Skeletal muscle tissue (tissue), 4 donors: ENCODE results near the gene HPCAL1. TPM values are rescaled to one million over a fixed set of nuclear protein-coding genes. Genes with fewer than 3 reads are reported as not detected.
A peak's percentile ranks its signal among the peaks of the same experiment; 100 is the strongest.

Experiments used
- H3K27ac ChIP-seq: one replicate; pipeline ENCODE4 v1.7.0; 2013; ENCODE audit warnings: mild to moderate bottlenecking, low read depth, low read length, inconsistent platforms
- H3K27me3 ChIP-seq, 3 donors: one replicate each; pipeline ENCODE4 v1.7.0; 2013; ENCODE audit warnings: low read length in 3 of 3; ENCODE audit not compliant: control insufficient read depth in 3 of 3, insufficient read depth in 3 of 3
- H3K36me3 ChIP-seq, 3 donors: one replicate each; pipeline ENCODE4 v1.7.0; 2013; ENCODE audit warnings: low read length in 3 of 3; ENCODE audit not compliant: control insufficient read depth in 3 of 3, insufficient read depth in 3 of 3
- H3K4me1 ChIP-seq, 3 donors: one replicate each; pipeline ENCODE4 v1.7.0; 2013; ENCODE audit warnings: low read length in 3 of 3, mild to moderate bottlenecking in 3 of 3; ENCODE audit not compliant: control insufficient read depth in 3 of 3, insufficient read depth in 3 of 3
- H3K4me3 ChIP-seq, 3 donors: one replicate each; pipeline ENCODE4 v1.7.0; 2013; ENCODE audit warnings: low read length in 3 of 3
- H3K9ac ChIP-seq, 3 donors: one replicate each; pipeline ENCODE4 v1.7.0; 2013; ENCODE audit warnings: low read length in 3 of 3, mild to moderate bottlenecking in 3 of 3, moderate library complexity in 2 of 3, low read depth in 1 of 3
- H3K9me3 ChIP-seq, 3 donors: one replicate each; pipeline ENCODE4 v1.7.0; 2013; ENCODE audit warnings: low read length in 3 of 3; ENCODE audit not compliant: control insufficient read depth in 3 of 3
- total RNA-seq: library from RNA; depleted of rRNA; stranded (reverse); fragments of >200 nt; gene quantifications from one replicate; pipeline ENCODE4 v1.2.3, GENCODE V29; 2014
- donor health status: Osteomylitis.

The HPCAL1 gene
- total RNA-seq, 1 donor from 2014 or later = 15.1 TPM

DNA sequence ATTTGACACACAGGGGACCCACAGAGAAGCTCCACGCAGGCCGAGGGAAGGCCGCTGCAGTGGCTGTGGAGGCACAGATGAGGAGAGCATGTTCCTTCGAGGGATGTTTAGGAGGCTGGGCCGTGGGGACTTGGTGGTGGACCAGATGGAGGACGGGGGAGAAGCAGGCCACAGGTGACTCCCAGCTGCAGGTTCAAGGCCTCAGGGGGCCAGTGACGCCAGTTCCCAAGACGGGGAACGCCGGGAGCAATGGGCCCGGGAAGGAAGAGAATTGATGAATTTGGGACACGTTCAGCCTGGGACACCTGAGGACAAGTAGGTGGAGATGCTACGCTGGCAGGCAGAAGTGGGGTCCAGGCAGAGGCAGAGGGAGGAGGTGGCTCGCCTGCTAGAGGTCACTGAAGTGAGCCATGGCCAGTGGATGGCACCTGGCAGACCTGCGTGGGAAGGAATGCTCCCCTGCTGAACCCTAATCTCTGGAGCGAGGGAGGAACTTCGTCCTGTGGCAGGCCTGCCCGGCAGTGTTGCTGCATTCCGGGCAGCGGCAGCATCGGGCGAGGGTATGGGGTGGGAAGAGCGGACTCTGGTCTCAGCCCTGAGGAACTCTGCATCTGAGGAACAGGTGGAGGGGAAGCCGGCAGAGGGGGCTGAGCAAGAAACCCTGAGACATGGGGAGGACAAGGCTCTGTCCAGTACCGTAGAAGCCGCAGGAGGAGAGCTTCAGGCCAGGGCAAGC, 25.2 kb upstream of the HPCAL1 start:
- H3K27me3 ChIP-seq = peaks cover 0 to 4% (median 0%) of the 10 kb centered on the region in 3 donors
- no peak overlapping the region for H3K4me3 ChIP-seq
- H3K9me3 ChIP-seq = no peaks in the 10 kb centered on the region
- no peaks in the 10 kb centered on the region for H3K36me3 ChIP-seq
- H3K4me1 ChIP-seq = peaks cover 5 to 17% (median 10%) of the 10 kb centered on the region in 3 donors
- H3K27ac ChIP-seq = peak overlapping the region; percentile 42
- H3K9ac ChIP-seq = peak overlapping the region in 1 of 3 donors; percentile 16

DNA sequence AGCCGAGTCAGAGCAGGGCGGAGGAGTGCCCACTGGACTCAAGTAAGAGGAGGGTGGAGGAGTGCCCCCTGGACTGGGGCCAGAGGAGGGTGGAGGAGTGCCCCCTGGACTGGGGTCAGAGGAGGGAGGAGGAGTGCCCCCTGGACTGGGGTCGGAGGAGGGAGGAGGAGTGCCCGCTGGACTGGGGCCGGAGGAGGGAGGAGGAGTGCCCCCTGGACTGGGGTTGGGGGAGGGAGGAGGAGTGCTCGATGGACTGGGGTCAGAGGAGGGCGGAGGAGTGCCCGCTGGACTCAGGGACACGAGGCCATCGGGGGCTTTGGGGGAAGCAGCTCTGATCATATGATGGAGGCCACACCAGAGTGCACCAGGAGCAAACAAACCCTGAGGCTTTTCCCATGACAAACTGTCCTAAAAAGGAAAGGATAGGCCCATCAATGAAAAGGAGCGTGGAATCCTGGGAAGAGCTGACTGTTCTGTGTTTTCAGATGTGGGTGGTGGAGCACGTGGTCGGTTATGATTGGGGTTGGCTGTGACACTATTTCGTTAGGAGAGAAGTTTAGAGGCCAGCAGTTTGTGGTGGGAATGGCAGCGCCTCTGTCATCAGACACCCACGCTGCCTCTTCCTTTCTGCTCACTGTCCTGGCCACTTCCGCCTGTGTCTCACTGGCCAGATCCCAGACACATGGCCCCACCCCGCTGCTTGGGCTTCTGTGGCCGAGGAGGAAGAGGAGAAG, 24.5 kb upstream of the HPCAL1 start:
- peak overlapping the region; percentile 52 for H3K27ac ChIP-seq
- no peaks in the 10 kb centered on the region for H3K36me3 ChIP-seq
- peaks cover 5 to 17% (median 12%) of the 10 kb centered on the region in 3 donors for H3K4me1 ChIP-seq
- H3K27me3 ChIP-seq = peaks cover 0 to 4% (median 0%) of the 10 kb centered on the region in 3 donors
- no peaks in the 10 kb centered on the region for H3K9me3 ChIP-seq
- H3K9ac ChIP-seq = peak overlapping the region in 2 of 3 donors; percentile 7 to 40
- H3K4me3 ChIP-seq = peak overlapping the region in 1 of 3 donors; percentile 22

DNA sequence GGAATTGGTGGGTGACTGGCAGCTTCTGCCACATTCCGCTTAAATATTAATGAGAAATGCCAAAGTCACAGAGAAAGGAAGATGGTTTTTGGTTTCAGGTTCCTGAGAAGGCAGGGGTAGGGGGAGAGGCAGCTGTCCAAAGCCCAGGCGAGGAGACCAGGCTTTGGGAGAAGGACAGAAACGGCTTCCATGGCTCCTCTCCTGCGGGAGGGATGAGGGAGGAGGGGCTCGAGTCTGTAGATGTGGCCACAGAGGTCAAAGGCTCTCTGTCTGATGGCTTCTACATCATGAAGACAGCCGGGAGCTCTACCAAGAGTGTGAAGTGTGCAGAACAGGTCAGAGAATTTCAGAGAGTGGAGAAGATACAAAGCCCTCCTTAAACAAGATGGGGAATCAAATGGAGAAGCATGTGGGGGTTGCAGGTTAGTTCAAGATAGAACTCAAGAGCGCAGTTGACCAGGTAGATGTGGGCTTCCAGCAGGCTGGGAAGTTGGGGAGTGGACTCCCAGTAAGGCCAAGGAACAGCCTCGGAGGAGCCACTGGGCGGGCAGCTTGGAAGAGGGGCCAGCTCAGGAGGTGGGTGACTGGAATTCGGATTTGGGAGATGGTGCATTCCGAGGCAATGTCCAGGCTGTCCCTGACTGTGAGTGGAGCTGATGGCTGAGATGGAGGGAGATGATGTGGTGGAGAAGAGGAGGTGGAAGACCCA, 23.8 kb upstream of the HPCAL1 start:
- Histone ChIP-seq H3K4me1 (peaks cover 5 to 17% (median 12%) of the 10 kb centered on the region in 3 donors), H3K9me3 (no peaks in the 10 kb centered on the region), H3K27me3 (peaks cover 0 to 4% (median 0%) of the 10 kb centered on the region in 3 donors), H3K36me3 (no peaks in the 10 kb centered on the region), H3K9ac (peak overlapping the region in 1 of 3 donors; percentile 7), H3K27ac (peak overlapping the region; percentile 52), H3K4me3 (peak overlapping the region in 2 of 3 donors; percentile 22 to 23)

DNA sequence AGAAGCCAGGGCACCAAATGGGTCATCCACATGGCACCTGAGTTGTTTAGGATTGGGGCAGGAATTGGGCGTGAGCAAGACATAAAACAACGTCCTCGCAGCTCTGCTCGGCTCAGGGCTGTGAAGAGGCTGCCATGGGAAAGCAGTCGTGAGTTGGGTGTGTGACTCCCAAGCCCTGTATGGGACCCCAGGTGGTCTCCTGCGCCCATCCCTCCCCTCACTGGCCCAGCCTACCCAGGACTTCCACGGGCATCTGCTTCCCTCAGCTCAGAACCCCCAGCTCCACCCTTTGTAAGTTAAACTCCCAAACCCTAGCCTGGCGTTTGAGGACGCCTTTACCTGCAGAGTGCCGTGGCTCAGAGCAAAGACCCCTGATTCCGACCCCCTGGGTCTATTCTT, 23.2 kb upstream of the HPCAL1 start:
- H3K27me3 ChIP-seq = peaks cover 0 to 4% (median 0%) of the 10 kb centered on the region in 3 donors
- H3K4me1 ChIP-seq = peaks cover 5 to 20% (median 12%) of the 10 kb centered on the region in 3 donors
- H3K4me3 ChIP-seq = no peak overlapping the region
- H3K9me3 ChIP-seq = no peaks in the 10 kb centered on the region
- H3K36me3 ChIP-seq = no peaks in the 10 kb centered on the region
- H3K9ac ChIP-seq = no peak overlapping the region
- H3K27ac ChIP-seq = no peak overlapping the region

DNA sequence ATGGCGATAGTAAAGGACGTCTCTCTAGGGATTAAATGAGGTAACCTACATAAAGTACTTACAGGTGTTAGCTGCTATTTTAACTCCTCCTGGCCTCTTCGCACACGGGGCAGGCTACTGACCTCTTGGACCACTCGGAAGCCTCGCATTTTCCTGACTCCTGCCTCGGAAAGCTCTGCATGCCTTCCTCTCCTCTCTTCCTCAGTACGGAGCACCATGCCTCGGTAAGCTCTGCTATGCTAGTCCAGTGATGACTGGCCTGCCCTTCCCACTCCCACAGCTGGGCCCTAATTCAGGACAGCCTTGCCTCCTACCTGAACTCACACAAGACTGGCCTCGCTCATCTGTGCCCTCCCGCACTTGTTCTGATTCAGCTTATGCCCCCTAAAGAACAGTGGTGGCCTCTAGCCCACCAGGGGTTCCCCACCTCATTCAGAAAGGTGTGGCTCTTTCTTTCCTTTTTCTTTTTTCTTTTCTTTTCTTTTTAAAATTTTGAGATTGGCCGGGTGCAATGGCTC, 22.7 kb upstream of the HPCAL1 start:
- no peak overlapping the region for H3K4me3 ChIP-seq
- peaks cover 0 to 4% (median 0%) of the 10 kb centered on the region in 3 donors for H3K27me3 ChIP-seq
- H3K9ac ChIP-seq = no peak overlapping the region
- H3K9me3 ChIP-seq = no peaks in the 10 kb centered on the region
- no peak overlapping the region for H3K27ac ChIP-seq
- H3K36me3 ChIP-seq = no peaks in the 10 kb centered on the region
- H3K4me1 ChIP-seq = peaks cover 6 to 25% (median 14%) of the 10 kb centered on the region in 3 donors

DNA sequence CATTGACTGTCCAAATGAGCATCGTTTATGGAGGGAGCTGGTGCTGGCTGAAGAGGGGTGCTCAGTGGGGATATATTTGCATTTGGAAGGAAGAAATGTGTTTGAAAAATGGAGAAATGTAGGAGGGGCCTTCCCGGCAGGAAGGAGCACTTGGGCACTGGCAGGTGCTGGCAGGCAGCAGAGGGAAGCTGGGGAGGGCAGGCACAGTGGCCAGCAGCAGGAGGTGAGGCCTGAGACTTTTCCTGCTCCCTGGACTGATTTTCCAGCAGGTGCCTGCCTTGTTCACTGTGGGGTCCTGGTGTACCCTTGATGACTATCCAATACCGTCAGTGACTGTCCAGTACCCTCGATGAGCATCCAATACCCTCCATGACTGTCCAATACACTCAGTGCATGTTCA, 20.8 kb upstream of the HPCAL1 start:
- peaks cover 0 to 4% (median 0%) of the 10 kb centered on the region in 3 donors for H3K27me3 ChIP-seq
- peaks cover 16 to 38% (median 27%) of the 10 kb centered on the region in 3 donors for H3K4me1 ChIP-seq
- H3K27ac ChIP-seq = no peak overlapping the region

DNA sequence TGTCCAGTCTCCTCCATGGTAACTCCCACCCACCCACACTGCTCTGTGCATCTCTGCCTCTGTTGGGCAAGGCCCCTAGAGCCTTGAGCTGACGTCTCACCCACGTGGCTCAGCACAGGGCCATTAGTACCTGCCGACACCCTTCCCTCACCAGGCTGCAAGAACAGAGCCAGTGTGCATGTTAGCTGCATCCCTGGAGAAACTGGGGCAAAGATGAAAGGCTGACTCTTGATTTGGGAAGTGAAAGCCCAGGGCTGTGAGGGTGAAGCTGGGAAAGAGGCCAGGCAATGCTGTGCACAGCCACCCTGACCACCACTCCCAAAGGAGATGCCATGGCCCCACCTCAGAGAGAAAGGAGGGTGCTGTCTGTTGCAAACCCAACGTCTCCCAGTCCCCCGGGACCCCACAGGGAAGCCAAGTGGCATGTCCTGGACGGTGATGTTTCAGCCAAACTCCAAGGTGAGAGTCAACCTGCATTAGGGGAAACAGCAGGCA, 20.0 kb upstream of the HPCAL1 start:
- Histone ChIP-seq H3K36me3 (no peaks in the 10 kb centered on the region), H3K27me3 (peaks cover 0 to 3% (median 0%) of the 10 kb centered on the region in 3 donors), H3K4me1 (peaks cover 16 to 36% (median 27%) of the 10 kb centered on the region in 3 donors), H3K9me3 (no peaks in the 10 kb centered on the region), H3K27ac (no peak overlapping the region), H3K9ac (no peak overlapping the region), H3K4me3 (no peak overlapping the region)

More for the DNA sequence above, 20.8 kb upstream of the HPCAL1 start:
- no peak overlapping the region for H3K4me3 ChIP-seq
- no peaks in the 10 kb centered on the region for H3K36me3 ChIP-seq
- no peaks in the 10 kb centered on the region for H3K9me3 ChIP-seq
- no peak overlapping the region for H3K9ac ChIP-seq

DNA sequence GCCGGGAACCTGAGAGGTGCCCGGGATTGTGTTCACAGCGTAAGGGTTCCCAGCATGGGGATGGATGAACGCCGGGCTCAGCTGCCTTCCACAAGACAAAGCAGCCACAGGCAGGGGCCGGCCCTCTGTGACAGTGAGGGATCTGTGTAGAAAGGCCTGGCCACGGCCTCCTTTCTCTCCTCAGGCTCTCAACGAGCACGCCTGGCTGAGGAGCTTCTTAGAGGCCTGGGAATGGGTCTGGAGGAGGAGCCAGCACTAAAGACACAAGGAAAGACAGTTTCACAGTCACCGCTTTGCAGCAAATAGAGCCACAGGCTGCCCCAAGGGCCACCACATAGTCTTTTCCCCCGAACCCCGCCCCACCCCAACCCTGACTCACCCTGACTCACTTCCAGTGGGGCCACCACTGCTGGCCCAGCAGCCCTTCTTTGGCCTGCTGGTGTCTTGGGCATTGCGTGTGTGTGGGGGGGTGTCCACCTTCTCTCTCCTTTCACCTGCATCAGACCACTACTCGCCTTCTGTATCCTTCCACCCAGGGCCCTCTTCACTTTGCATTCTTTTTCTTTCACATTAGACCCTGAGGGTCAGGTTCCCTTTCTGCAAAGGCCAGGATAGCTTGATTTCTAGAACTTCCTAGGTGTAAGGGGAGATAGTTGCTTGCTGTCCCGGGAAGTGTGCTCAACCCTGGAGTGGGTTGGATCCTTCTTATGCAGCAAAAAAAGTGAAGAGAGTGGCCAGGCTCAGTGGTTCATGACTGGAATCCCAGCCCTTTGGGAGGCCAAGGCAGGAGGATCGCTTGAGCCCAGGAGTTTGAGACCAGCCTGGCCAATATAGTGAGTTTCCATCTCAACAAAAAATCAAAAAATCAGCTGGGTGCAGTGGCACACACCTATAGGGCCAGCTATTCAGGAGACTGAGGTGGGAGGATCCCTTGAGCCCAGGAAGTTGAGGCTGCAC, 19.3 kb upstream of the HPCAL1 start:
- no peaks in the 10 kb centered on the region for H3K9me3 ChIP-seq
- no peaks in the 10 kb centered on the region for H3K27me3 ChIP-seq
- H3K36me3 ChIP-seq = no peaks in the 10 kb centered on the region
- peaks cover 15 to 28% (median 24%) of the 10 kb centered on the region in 3 donors for H3K4me1 ChIP-seq
- no peak overlapping the region for H3K4me3 ChIP-seq
- no peak overlapping the region for H3K27ac ChIP-seq
- H3K9ac ChIP-seq = no peak overlapping the region
